DLD1 (cell line): Measurements from ENCODE around the gene AKNA.

Experiments used
- in situ Hi-C: cut with HindIII; loops from 2 replicates; pipeline ENCODE4 v1.10.0; 2017; ENCODE audit warnings: low sequenced_read_pairs

AKNA gene

GRCh38 chr9:114419796-114420195 is 32.0 kb upstream of the AKNA start:
- in situ Hi-C loops = no loop called here

- in situ Hi-C loops = no loop called here
Observed at GRCh38 chr9:114418053-114418452, 30.3 kb upstream of the AKNA start.

- in situ Hi-C loops = no loop called here
Observed at GRCh38 chr9:114417511-114417910, 29.7 kb upstream of the AKNA start.

GRCh38 chr9:114416906-114417305 is 29.1 kb upstream of the AKNA start:
- in situ Hi-C loops = no loop called here

GRCh38 chr9:114416290-114416689 is 28.5 kb upstream of the AKNA start:
- in situ Hi-C loops = no loop called here

- in situ Hi-C loops = no loop called here
Observed at GRCh38 chr9:114414346-114414745, 26.6 kb upstream of the AKNA start.

GRCh38 chr9:114413861-114414301 is 26.1 kb upstream of the AKNA start:
- in situ Hi-C loops = no loop called here

- in situ Hi-C loops = no loop called here
Observed at GRCh38 chr9:114412048-114412683, 24.4 kb upstream of the AKNA start.

- in situ Hi-C loops = no loop called here
Observed at GRCh38 chr9:114411452-114411851, 23.7 kb upstream of the AKNA start.

GRCh38 chr9:114410910-114411309 is 23.1 kb upstream of the AKNA start:
- in situ Hi-C loops = no loop called here

- in situ Hi-C loops = no loop called here
Observed at GRCh38 chr9:114409842-114410241, 22.1 kb upstream of the AKNA start.

- in situ Hi-C loops = no loop called here
Observed at GRCh38 chr9:114409103-114409780, 21.5 kb upstream of the AKNA start.

GRCh38 chr9:114408645-114409044 is 20.9 kb upstream of the AKNA start:
- in situ Hi-C loops = no loop called here

GRCh38 chr9:114407889-114408288 is 20.1 kb upstream of the AKNA start:
- in situ Hi-C loops = no loop called here

- in situ Hi-C loops = no loop called here
Observed at GRCh38 chr9:114406441-114406840, 18.7 kb upstream of the AKNA start.

GRCh38 chr9:114405294-114406034 is 17.7 kb upstream of the AKNA start:
- in situ Hi-C loops = no loop called here

- in situ Hi-C loops = no loop called here
Observed at GRCh38 chr9:114404531-114404930, 16.7 kb upstream of the AKNA start.

GRCh38 chr9:114403153-114403756 is 15.5 kb upstream of the AKNA start:
- in situ Hi-C loops = no loop called here

GRCh38 chr9:114401344-114401743 is 13.6 kb upstream of the AKNA start:
- in situ Hi-C loops = no loop called here

- in situ Hi-C loops = no loop called here
Observed at GRCh38 chr9:114400772-114401171, 13.0 kb upstream of the AKNA start.

GRCh38 chr9:114400219-114400618 is 12.4 kb upstream of the AKNA start:
- in situ Hi-C loops = no loop called here

GRCh38 chr9:114399381-114399780 is 11.6 kb upstream of the AKNA start:
- in situ Hi-C loops = no loop called here
